NB4 (cell line): ENCODE data around the gene SYT12.

Source experiments
- DNase-seq: peaks from one replicate; pipeline ENCODE4 v3.0.0; 2010; ENCODE audit warnings: low read depth
- H3K4me3 ChIP-seq: one replicate; pipeline ENCODE4 v1.5.1; 2011; ENCODE audit warnings: mild to moderate bottlenecking, low read depth, low read length, moderate library complexity
- MAX ChIP-seq: IDR thresholded peaks from 2 replicates; pipeline ENCODE4 v1.6.1; 2011; ENCODE audit warnings: low read depth, low read length
- MYC ChIP-seq: IDR thresholded peaks from 2 replicates; pipeline ENCODE4 v1.6.1; 2011; ENCODE audit warnings: low read depth, low read length
- POLR2A ChIP-seq: IDR thresholded peaks from 2 replicates; pipeline ENCODE4 v1.6.1; 2011; ENCODE audit warnings: mild to moderate bottlenecking; ENCODE audit not compliant: insufficient read length; ENCODE audit errors: extremely low read depth
- TF ChIP-seq, protein P1 (sequence below): IDR thresholded peaks from one replicate; pipeline ENCODE4 v1.5.1; 2012; ENCODE audit warnings: low read depth, low read length

SYT12 gene

GRCh38 chr11:67013511-67014045 is 9.4 kb upstream of the SYT12 start:
- TF ChIP-seq, protein P1, sequence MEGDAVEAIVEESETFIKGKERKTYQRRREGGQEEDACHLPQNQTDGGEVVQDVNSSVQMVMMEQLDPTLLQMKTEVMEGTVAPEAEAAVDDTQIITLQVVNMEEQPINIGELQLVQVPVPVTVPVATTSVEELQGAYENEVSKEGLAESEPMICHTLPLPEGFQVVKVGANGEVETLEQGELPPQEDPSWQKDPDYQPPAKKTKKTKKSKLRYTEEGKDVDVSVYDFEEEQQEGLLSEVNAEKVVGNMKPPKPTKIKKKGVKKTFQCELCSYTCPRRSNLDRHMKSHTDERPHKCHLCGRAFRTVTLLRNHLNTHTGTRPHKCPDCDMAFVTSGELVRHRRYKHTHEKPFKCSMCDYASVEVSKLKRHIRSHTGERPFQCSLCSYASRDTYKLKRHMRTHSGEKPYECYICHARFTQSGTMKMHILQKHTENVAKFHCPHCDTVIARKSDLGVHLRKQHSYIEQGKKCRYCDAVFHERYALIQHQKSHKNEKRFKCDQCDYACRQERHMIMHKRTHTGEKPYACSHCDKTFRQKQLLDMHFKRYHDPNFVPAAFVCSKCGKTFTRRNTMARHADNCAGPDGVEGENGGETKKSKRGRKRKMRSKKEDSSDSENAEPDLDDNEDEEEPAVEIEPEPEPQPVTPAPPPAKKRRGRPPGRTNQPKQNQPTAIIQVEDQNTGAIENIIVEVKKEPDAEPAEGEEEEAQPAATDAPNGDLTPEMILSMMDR = no peak
- TF ChIP-seq MAX (no peak), POLR2A (no peak), MYC (no peak)
- no peak overlapping the region for H3K4me3 ChIP-seq
- no peak for DNase-seq

GRCh38 chr11:67014343-67014742 is 8.6 kb upstream of the SYT12 start:
- no peak for DNase-seq
- no peak overlapping the region for H3K4me3 ChIP-seq
- TF ChIP-seq, protein P1 = no peak
- TF ChIP-seq POLR2A (no peak), MYC (no peak), MAX (no peak)

- no peak for TF ChIP-seq POLR2A
- no peak for TF ChIP-seq MYC
- TF ChIP-seq, protein P1 = no peak
- no peak for TF ChIP-seq MAX
- H3K4me3 ChIP-seq = no peak overlapping the region
- DNase-seq = no peak
Observed at GRCh38 chr11:67015048-67015447, 7.9 kb upstream of the SYT12 start.

DNA sequence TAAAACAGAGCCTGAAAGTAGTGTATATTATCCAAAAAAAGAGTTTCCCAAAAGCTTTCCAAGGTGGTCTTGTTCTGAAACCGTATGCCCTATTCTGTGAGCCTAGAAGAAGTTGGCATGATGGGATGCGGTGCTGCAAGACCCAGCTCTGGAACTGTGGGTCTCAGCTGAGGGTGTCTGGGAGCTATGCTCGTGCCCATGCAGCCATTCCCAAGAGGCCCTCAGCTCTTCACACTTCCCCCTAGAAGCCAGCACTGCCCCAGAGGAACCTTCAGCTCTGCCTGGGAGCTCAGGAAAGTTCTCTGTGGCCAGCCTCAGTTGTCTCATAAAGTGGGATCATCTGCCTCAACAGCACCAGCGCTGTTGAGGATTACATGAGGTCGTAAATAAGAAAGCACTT is 6.4 kb upstream of the SYT12 start:
- peak; percentile 54 for DNase-seq
- TF ChIP-seq, protein P1 = no peak
- TF ChIP-seq MYC = peak; percentile 20; the same call in 1 of the 2 replicates
- H3K4me3 ChIP-seq = no peak overlapping the region

GRCh38 chr11:67020949-67021348 is 2.0 kb upstream of the SYT12 start:
- DNase-seq = no peak
- no peak overlapping the region for H3K4me3 ChIP-seq
- TF ChIP-seq POLR2A (no peak), MYC (no peak), MAX (no peak)
- TF ChIP-seq, protein P1 = no peak

- H3K4me3 ChIP-seq = no peak overlapping the region
- DNase-seq = peak; percentile 20
- TF ChIP-seq MAX (no peak), POLR2A (no peak), MYC (no peak)
- TF ChIP-seq, protein P1 = no peak
Observed at GRCh38 chr11:67022341-67022933, 497 bp upstream of the SYT12 start.
